CD4-positive, alpha-beta T cell treated with Interleukin-15 for 1 hour (primary cell): ENCODE results near the gene ITGA7.

Source experiments
- DNase-seq: peaks from one replicate; pipeline ENCODE4 v3.0.0-alpha.2; 2020

Gene ITGA7

GRCh38 chr12:55734595-55734994 lies 26.9 kb upstream of the ITGA7 start:
- no peak for DNase-seq

- DNase-seq = no peak
These were observed 26.2 kb upstream of the ITGA7 start for GRCh38 chr12:55733858-55734257.

- DNase-seq = no peak
These were observed 25.4 kb upstream of the ITGA7 start for GRCh38 chr12:55733021-55733555.

- DNase-seq = no peak
These were observed 24.6 kb upstream of the ITGA7 start for GRCh38 chr12:55732288-55732687.

GRCh38 chr12:55729819-55730818 lies 22.4 kb upstream of the ITGA7 start:
- peak; percentile 46 for DNase-seq

- peak; percentile 74 for DNase-seq
These were observed 21.5 kb upstream of the ITGA7 start, which contains the start of gene CD63 for GRCh38 chr12:55728939-55729818. TSS of gene CD63 (minus strand) at chr12:55729009. CDS start at chr12:55728341, 668 bp downstream.

- DNase-seq = no peak
These were observed 20.7 kb upstream of the ITGA7 start for GRCh38 chr12:55728186-55728938.

- no peak for DNase-seq
These were observed 20.0 kb upstream of the ITGA7 start for GRCh38 chr12:55727643-55728185.

GRCh38 chr12:55726971-55727370 lies 19.3 kb upstream of the ITGA7 start:
- DNase-seq = no peak

GRCh38 chr12:55725556-55725955 lies 17.9 kb upstream of the ITGA7 start:
- no peak for DNase-seq

GRCh38 chr12:55724940-55725309 lies 17.2 kb upstream of the ITGA7 start:
- no peak for DNase-seq

- DNase-seq = peak; percentile 76
These were observed 16.7 kb upstream of the ITGA7 start for GRCh38 chr12:55724226-55724939.

GRCh38 chr12:55723516-55724225 lies 16.0 kb upstream of the ITGA7 start:
- DNase-seq = no peak

- no peak for DNase-seq
These were observed 15.2 kb upstream of the ITGA7 start for GRCh38 chr12:55722948-55723347.

- DNase-seq = no peak
These were observed 14.0 kb upstream of the ITGA7 start for GRCh38 chr12:55721601-55722213.

GRCh38 chr12:55720894-55721444 lies 13.3 kb upstream of the ITGA7 start:
- no peak for DNase-seq

GRCh38 chr12:55720071-55720564 lies 12.4 kb upstream of the ITGA7 start, which contains the start of gene RDH5:
TSS of gene RDH5 (plus strand) at chr12:55720393. CDS start at chr12:55721185, 792 bp downstream.
- no peak for DNase-seq

- DNase-seq = no peak
These were observed 11.7 kb upstream of the ITGA7 start for GRCh38 chr12:55719371-55719770.

GRCh38 chr12:55718624-55719275 lies 11.0 kb upstream of the ITGA7 start:
- no peak for DNase-seq
